ENCODE measurements around the gene COL4A2. TPM values are rescaled to one million over a fixed set of nuclear protein-coding genes. Genes with fewer than 3 reads are reported as not detected.

Gene COL4A2
- total and polyA plus RNA-seq, 4 donors = 8.0 to 45.2 (median 40.3) TPM

DNA sequence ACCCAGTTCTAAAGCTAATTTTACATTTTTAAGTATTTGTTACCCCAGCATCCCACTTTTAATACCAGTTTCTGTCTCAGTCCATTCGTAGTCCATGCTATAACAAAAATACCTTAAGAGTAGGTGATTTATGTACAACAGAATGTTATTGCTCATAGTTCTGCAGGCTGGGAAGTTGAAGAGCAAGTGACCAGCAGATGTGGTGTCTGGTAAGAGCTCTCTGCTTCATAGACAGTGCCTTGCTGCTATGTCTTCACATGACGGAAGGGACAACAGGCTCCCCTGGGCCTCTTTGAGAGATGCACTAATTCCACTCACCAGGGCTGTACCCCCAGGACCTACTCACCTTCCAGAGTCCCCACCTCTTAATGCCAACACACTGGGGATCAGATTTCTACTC is 96.6 kb downstream of the COL4A2 start:
- H3K27me3 ChIP-seq (ENCODE audit: control insufficient read depth in 4 of 4, insufficient read depth in 4 of 4, low read length in 3 of 4) = no peaks in the 10 kb centered on the region
- 51% methylated on average over 2 of the region's 2 CpGs for WGBS
- H3K27ac ChIP-seq (ENCODE audit: low read depth in 1 of 2, low read length in 2 of 2) = no peak overlapping the region
- TF ChIP-seq HNF4G (IDR thresholded peaks at IDR 0.05) = no peak
- TF ChIP-seq EGR1 (IDR thresholded peaks at IDR 0.05; ENCODE audit: low read depth in 2 of 2) = no peak
- TF ChIP-seq GABPA (IDR thresholded peaks at IDR 0.05 in 1 of 2, conservative IDR thresholded peaks at IDR 0.05 in 1 of 2) = no peak
- TF ChIP-seq YY1 (IDR thresholded peaks at IDR 0.05) = no peak
- TF ChIP-seq FOXA1 (IDR thresholded peaks at IDR 0.05) = no peak
- TF ChIP-seq SP1 (IDR thresholded peaks at IDR 0.05) = no peak
- TF ChIP-seq RXRA (IDR thresholded peaks at IDR 0.05) = no peak
- no peak for TF ChIP-seq NR2F2 (IDR thresholded peaks at IDR 0.05)
- TF ChIP-seq, protein P1, sequence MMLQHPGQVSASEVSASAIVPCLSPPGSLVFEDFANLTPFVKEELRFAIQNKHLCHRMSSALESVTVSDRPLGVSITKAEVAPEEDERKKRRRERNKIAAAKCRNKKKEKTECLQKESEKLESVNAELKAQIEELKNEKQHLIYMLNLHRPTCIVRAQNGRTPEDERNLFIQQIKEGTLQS (IDR thresholded peaks at IDR 0.05) = no peak
- TF ChIP-seq, protein P2, sequence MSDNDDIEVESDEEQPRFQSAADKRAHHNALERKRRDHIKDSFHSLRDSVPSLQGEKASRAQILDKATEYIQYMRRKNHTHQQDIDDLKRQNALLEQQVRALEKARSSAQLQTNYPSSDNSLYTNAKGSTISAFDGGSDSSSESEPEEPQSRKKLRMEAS (IDR thresholded peaks at IDR 0.05) = no peak
- TF ChIP-seq, protein P3, sequence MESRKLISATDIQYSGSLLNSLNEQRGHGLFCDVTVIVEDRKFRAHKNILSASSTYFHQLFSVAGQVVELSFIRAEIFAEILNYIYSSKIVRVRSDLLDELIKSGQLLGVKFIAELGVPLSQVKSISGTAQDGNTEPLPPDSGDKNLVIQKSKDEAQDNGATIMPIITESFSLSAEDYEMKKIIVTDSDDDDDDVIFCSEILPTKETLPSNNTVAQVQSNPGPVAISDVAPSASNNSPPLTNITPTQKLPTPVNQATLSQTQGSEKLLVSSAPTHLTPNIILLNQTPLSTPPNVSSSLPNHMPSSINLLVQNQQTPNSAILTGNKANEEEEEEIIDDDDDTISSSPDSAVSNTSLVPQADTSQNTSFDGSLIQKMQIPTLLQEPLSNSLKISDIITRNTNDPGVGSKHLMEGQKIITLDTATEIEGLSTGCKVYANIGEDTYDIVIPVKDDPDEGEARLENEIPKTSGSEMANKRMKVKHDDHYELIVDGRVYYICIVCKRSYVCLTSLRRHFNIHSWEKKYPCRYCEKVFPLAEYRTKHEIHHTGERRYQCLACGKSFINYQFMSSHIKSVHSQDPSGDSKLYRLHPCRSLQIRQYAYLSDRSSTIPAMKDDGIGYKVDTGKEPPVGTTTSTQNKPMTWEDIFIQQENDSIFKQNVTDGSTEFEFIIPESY (IDR thresholded peaks at IDR 0.05) = no peak
- H3K4me3 ChIP-seq (ENCODE audit: low read depth in 1 of 3, low read length in 3 of 3) = no peak overlapping the region
- H3K9me3 ChIP-seq (ENCODE audit: control insufficient read depth in 4 of 4, low read length in 3 of 4) = no peaks in the 10 kb centered on the region
- no peaks in the 10 kb centered on the region for H3K36me3 ChIP-seq (ENCODE audit: control insufficient read depth in 4 of 4, insufficient read depth in 3 of 4, low read depth in 1 of 4, low read length in 3 of 4)
- H3K4me1 ChIP-seq (ENCODE audit: control insufficient read depth in 4 of 4, insufficient read depth in 4 of 4, low read length in 3 of 4) = peaks cover 0 to 6% (median 0%) of the 10 kb centered on the region in 4 donors
- no peak for DNase-seq (ENCODE audit: low spot score)
- H3K9ac ChIP-seq (ENCODE audit: low read depth in 1 of 2, low read length in 2 of 2) = no peak overlapping the region

DNA sequence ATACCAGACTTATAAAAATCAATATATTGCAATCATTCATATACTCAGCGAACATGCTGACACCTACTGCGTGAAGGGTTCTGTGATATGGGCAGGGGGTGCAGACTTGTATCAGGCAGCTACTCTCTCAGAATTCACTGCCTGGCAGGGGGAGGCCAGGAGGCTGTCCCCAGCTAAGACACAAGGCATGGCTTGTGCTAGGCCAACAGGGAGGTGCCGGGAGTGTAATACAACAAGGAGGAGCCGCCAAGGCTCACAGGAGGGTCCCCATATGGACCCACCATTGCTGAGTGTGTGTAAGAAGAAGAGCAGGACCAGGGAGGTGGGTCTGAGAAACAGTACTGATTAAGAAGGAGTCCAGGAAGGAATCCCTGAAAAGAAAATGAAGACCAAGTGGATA is 97.2 kb downstream of the COL4A2 start:
- DNase-seq (ENCODE audit: low spot score) = no peak
- Histone ChIP-seq H3K27me3 (ENCODE audit: control insufficient read depth in 4 of 4, insufficient read depth in 4 of 4, low read length in 3 of 4) (no peaks in the 10 kb centered on the region), H3K9ac (ENCODE audit: low read depth in 1 of 2, low read length in 2 of 2) (no peak overlapping the region), H3K4me1 (ENCODE audit: control insufficient read depth in 4 of 4, insufficient read depth in 4 of 4, low read length in 3 of 4) (peaks cover 0 to 6% (median 0%) of the 10 kb centered on the region in 4 donors), H3K4me3 (ENCODE audit: low read depth in 1 of 3, low read length in 3 of 3) (no peak overlapping the region), H3K36me3 (ENCODE audit: control insufficient read depth in 4 of 4, insufficient read depth in 3 of 4, low read depth in 1 of 4, low read length in 3 of 4) (no peaks in the 10 kb centered on the region), H3K27ac (ENCODE audit: low read depth in 1 of 2, low read length in 2 of 2) (no peak overlapping the region), H3K9me3 (ENCODE audit: control insufficient read depth in 4 of 4, low read length in 3 of 4) (no peaks in the 10 kb centered on the region)
- TF ChIP-seq RXRA (IDR thresholded peaks at IDR 0.05) = no peak
- TF ChIP-seq NR2F2 (IDR thresholded peaks at IDR 0.05) = no peak
- TF ChIP-seq FOXA2 (IDR thresholded peaks at IDR 0.05) = no peak
- TF ChIP-seq, protein P4, sequence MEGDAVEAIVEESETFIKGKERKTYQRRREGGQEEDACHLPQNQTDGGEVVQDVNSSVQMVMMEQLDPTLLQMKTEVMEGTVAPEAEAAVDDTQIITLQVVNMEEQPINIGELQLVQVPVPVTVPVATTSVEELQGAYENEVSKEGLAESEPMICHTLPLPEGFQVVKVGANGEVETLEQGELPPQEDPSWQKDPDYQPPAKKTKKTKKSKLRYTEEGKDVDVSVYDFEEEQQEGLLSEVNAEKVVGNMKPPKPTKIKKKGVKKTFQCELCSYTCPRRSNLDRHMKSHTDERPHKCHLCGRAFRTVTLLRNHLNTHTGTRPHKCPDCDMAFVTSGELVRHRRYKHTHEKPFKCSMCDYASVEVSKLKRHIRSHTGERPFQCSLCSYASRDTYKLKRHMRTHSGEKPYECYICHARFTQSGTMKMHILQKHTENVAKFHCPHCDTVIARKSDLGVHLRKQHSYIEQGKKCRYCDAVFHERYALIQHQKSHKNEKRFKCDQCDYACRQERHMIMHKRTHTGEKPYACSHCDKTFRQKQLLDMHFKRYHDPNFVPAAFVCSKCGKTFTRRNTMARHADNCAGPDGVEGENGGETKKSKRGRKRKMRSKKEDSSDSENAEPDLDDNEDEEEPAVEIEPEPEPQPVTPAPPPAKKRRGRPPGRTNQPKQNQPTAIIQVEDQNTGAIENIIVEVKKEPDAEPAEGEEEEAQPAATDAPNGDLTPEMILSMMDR (IDR thresholded peaks at IDR 0.05; ENCODE audit: low read depth, low read length, missing input control) = no peak
- TF ChIP-seq, protein P5, sequence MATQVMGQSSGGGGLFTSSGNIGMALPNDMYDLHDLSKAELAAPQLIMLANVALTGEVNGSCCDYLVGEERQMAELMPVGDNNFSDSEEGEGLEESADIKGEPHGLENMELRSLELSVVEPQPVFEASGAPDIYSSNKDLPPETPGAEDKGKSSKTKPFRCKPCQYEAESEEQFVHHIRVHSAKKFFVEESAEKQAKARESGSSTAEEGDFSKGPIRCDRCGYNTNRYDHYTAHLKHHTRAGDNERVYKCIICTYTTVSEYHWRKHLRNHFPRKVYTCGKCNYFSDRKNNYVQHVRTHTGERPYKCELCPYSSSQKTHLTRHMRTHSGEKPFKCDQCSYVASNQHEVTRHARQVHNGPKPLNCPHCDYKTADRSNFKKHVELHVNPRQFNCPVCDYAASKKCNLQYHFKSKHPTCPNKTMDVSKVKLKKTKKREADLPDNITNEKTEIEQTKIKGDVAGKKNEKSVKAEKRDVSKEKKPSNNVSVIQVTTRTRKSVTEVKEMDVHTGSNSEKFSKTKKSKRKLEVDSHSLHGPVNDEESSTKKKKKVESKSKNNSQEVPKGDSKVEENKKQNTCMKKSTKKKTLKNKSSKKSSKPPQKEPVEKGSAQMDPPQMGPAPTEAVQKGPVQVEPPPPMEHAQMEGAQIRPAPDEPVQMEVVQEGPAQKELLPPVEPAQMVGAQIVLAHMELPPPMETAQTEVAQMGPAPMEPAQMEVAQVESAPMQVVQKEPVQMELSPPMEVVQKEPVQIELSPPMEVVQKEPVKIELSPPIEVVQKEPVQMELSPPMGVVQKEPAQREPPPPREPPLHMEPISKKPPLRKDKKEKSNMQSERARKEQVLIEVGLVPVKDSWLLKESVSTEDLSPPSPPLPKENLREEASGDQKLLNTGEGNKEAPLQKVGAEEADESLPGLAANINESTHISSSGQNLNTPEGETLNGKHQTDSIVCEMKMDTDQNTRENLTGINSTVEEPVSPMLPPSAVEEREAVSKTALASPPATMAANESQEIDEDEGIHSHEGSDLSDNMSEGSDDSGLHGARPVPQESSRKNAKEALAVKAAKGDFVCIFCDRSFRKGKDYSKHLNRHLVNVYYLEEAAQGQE (IDR thresholded peaks at IDR 0.05) = no peak
- no peak for TF ChIP-seq JUND (IDR thresholded peaks at IDR 0.05)
- no peak for TF ChIP-seq EGR1 (IDR thresholded peaks at IDR 0.05; ENCODE audit: low read depth in 2 of 2)
- TF ChIP-seq HNF4A (conservative IDR thresholded peaks at IDR 0.05) = no peak
- TF ChIP-seq, protein P2 (IDR thresholded peaks at IDR 0.05) = no peak
- no peak for TF ChIP-seq SP1 (IDR thresholded peaks at IDR 0.05)
- no peak for TF ChIP-seq GABPA (IDR thresholded peaks at IDR 0.05 in 1 of 2, conservative IDR thresholded peaks at IDR 0.05 in 1 of 2)
- no peak for TF ChIP-seq FOXA1 (IDR thresholded peaks at IDR 0.05)
- TF ChIP-seq HNF4G (IDR thresholded peaks at IDR 0.05) = no peak
- TF ChIP-seq, protein P1 (IDR thresholded peaks at IDR 0.05) = no peak
- no peak for TF ChIP-seq TAF1 (conservative IDR thresholded peaks at IDR 0.05)
- no peak for TF ChIP-seq RAD21 (IDR thresholded peaks at IDR 0.05)
- TF ChIP-seq YY1 (IDR thresholded peaks at IDR 0.05) = no peak
- TF ChIP-seq, protein P3 (IDR thresholded peaks at IDR 0.05) = no peak
- 89% methylated on average over 4 of the region's 4 CpGs for WGBS

Measured in liver (tissue), 9 donors.